D721Med (cell line): ENCODE data around the gene CHCHD10.

Source experiments
- DNase-seq: peaks from one replicate; pipeline ENCODE4 v3.0.0; 2011; ENCODE audit warnings: low spot score; ENCODE audit not compliant: insufficient read length
- FAIRE-seq: peaks from 2 replicates; lab custom pipeline; 2011; peaks lifted over from hg19 to GRCh38; lab: Jason Lieb, UNC
- CTCF ChIP-seq: IDR thresholded peaks from 2 replicates; pipeline ENCODE4 v1.5.1; 2012; ENCODE audit warnings: mild to moderate bottlenecking, control low read depth; ENCODE audit not compliant: insufficient read depth; ENCODE audit errors: missing control alignments

The CHCHD10 gene

GRCh38 chr22:23722724-23723123 lies 45.0 kb downstream of the CHCHD10 start:
- TF ChIP-seq CTCF: no peak
- DNase-seq: no peak
- FAIRE-seq: no peak

- FAIRE-seq (no peak), DNase-seq (no peak)
- no peak for TF ChIP-seq CTCF
Observed at GRCh38 chr22:23722160-23722559, 45.6 kb downstream of the CHCHD10 start.

- TF ChIP-seq CTCF: no peak
- FAIRE-seq: no peak
- DNase-seq: no peak
Observed at GRCh38 chr22:23720855-23721254, 46.9 kb downstream of the CHCHD10 start.

- no peak for TF ChIP-seq CTCF
- FAIRE-seq (no peak), DNase-seq (no peak)
Observed at GRCh38 chr22:23718371-23719165, 49.2 kb downstream of the CHCHD10 start.

GRCh38 chr22:23716811-23717801 lies 50.7 kb downstream of the CHCHD10 start:
- DNase-seq: peak; percentile 95
- TF ChIP-seq CTCF: no peak
- no peak for FAIRE-seq
